ENCODE data around the gene CDKN2B-AS1.

The CDKN2B-AS1 gene

GRCh38 chr9:21982861-21983560 lies 11.6 kb upstream of the CDKN2B-AS1 start:
- no peak for FAIRE-seq

- FAIRE-seq, result no peak
Measured at GRCh38 chr9:21983561-21983935, 11.0 kb upstream of the CDKN2B-AS1 start.

DNA sequence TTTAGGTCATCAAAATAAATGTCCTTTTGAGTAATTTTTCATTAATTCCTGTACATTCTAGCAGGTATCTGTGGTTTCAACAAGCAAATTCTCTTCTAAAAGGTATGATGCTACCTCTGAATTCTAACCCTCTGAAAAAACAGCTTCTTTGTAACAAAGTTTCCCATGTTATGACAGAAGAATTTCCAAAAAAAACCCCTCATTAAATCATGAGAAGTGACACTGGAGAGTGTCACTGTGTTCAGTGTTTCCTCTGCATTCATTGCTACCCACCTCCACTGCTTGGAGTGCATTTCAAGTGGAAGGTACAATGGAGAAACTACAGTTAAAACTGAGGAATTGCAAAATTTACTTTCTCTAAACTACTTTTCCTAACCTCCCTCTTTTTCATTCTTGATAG lies 10.5 kb upstream of the CDKN2B-AS1 start:
- FAIRE-seq, result no peak

GRCh38 chr9:21985964-21986667 lies 8.5 kb upstream of the CDKN2B-AS1 start:
- FAIRE-seq, result no peak

GRCh38 chr9:21988056-21988990 lies 6.3 kb upstream of the CDKN2B-AS1 start:
- FAIRE-seq, result peak; percentile 59

DNA sequence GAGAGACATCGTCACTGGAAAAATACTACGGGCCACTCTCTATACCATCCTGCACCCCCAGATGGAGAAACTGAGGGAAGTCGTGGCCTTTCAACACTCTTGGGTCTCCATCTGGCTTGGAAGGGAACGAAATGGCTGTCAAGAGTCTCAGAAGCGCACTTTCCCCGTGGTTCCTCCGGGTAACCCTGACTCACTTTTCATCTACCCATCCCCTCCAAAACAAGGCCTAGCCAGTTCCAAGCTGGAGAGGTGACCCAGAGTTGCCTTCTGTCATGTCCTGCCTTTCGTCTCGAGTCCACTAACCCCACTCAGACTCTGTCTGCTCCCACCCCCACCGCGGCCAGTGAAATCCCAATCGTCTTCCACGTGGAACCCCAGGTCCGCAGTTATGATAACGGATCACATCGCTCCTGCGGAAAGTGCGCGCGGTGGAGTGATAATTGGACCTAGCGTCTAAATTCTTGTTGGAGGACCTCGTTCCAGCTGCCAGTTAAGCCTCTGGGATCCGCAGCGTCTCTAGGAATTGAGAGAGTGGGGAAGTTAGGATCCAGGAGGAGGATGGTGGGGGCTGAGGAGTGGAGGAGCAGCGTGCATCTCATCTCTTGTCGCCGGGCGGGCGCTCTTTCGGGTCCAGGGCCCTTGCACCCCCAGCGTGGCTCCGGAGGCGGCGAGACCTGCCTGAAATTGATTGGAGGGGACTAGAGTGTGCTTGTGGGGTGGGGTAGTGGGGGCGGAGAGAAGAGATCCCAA lies 5.0 kb upstream of the CDKN2B-AS1 start:
- no peak for FAIRE-seq

- no peak for FAIRE-seq
Measured at GRCh38 chr9:21991072-21991959, 3.3 kb upstream of the CDKN2B-AS1 start.

GRCh38 chr9:21993007-21993406 lies 1.6 kb upstream of the CDKN2B-AS1 start:
- no peak for FAIRE-seq

- FAIRE-seq, result no peak
Measured at GRCh38 chr9:21993893-21994555, 567 bp upstream of the CDKN2B-AS1 start, which contains the start of gene CDKN2A. Gene CDKN2A, minus strand, starts transcription at chr9:21994392.

DNA sequence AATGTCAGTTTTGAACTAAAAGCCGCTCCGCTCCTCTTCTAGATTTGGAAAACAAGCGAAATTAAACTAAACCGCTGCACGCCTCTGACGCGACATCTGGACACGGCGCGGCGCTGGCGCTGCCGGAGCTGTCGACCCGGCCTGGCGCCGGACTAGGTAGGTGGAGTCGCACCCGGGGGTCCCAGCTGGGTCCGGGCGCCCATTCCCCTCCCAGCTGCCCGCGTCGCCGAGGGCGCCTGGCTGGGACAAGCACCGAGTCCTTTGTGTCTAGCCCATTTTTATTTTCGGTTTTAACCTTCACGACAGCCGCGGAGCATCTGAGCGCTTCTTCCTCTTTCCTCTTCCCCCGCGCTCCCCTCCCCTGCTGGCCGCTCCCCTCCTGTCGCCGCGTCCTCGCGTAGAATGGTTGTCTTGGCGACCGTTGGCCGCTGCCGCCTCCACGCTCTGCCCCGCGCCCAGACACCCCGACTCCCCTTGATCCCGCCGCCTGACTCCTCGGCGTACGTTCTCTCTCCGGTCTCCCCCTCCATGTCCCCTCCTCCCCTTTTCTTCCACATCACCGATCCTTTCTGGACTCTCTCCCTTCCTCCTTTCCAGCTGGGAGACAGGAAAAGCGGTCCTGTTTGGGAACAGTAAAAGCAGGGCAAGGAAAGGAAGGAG lies 545 bp downstream of the CDKN2B-AS1 start:
- FAIRE-seq, result no peak

- FAIRE-seq, result no peak
Measured at GRCh38 chr9:21995666-21996398, 1.2 kb downstream of the CDKN2B-AS1 start.

DNA sequence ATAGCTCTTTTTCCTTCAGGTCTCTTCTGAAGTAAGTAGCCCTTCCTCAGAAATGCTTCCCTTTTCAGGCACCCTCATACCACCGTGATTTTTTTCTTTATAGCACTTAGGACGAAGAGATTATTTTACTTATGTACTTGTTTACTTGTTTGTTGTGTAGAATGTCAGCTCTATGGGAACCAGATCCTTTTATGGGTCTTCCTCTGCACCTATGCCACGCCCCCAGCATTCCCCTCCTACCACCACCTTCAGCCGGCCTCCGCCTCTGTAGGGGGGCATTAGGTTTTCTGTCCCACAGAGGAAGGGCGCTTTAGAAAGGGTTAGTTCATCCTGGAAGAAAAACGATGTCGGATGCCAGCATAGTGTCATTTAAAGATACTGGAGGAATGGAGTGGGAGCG lies 1.8 kb downstream of the CDKN2B-AS1 start:
- no peak for FAIRE-seq

GRCh38 chr9:21996858-21997257 lies 2.3 kb downstream of the CDKN2B-AS1 start:
- FAIRE-seq, result no peak

- FAIRE-seq, result no peak
Measured at GRCh38 chr9:21997480-21997879, 2.9 kb downstream of the CDKN2B-AS1 start.

DNA sequence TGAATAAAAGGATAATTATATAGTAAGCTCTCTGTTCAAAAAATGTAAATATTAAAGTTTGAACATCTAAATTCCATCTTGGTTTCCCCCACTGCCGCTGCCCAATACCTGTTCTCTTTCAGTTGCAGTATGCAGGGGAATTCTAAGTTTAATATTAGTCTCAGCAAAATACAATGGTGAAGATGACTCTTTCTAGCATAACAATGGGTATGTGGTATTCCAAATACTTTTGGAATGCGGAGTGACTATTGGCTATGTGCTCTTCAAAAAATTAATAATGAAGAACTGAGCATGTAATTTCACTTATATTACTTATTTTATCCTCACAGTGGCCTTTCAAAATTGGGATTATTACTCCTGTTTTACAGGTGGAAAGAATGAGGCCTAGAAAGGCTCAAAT lies 3.4 kb downstream of the CDKN2B-AS1 start:
- no peak for FAIRE-seq

GRCh38 chr9:22002038-22002437 lies 7.4 kb downstream of the CDKN2B-AS1 start:
- FAIRE-seq, result no peak

DNA sequence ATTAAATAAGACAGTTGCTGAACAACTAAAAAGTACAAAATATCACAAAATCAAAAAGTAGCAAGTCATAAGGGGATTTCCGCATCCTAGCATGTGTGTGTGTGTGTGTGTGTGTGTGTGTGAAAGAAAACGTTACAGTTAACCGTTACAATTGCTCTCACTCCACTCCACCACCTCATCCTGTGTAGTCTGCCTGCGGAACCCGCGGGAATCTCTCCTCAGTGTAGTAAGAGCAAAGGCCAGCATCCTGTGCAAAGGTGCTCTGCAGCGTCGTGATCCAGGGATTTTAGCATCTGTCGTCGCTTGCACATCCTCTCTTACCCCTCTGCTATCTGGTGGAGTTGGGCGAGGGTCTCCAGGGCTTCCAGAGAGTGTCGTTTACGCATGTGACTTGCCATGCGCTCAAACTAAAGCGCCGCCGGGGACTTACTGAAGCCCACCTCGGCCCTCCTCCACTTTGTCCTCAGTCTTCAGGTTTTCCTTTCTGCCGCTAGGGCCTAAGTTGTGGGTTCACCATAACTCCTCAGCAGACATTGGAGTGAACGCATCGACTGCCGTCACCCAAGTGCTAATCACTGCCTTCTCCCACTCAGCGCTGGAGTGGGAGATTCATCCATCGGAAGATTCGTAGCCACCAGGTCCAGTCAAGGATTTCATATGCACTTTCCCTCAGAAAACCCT lies 10.6 kb downstream of the CDKN2B-AS1 start:
- FAIRE-seq, result no peak

GRCh38 chr9:22005702-22006606 lies 11.4 kb downstream of the CDKN2B-AS1 start:
- FAIRE-seq, result no peak
